Keratinocyte (primary cell): ENCODE results near the gene KYNU.

Experiments used
- EZH2 ChIP-seq: IDR thresholded peaks from one replicate; pipeline ENCODE4 v1.6.1; 2012; ENCODE audit warnings: inconsistent platforms, mild to moderate bottlenecking, low read length, moderate library complexity
- TF ChIP-seq, protein P1 (sequence below), 3 experiments: IDR thresholded peaks in 1 of 3; conservative IDR thresholded peaks in 1 of 3; optimal IDR thresholded peaks in 1 of 3; 2 replicates in 2 of 3; 3 replicates in 1 of 3; pipeline versions ENCODE3 to v1.5.1; 2011; ENCODE audit warnings: low read length in 3 of 3, mild to moderate bottlenecking in 3 of 3, moderate library complexity in 2 of 3, control low read depth in 1 of 3, inconsistent platforms in 1 of 3; ENCODE audit not compliant: insufficient read depth in 2 of 3; ENCODE audit errors: extremely low read depth in 1 of 3

DNA sequence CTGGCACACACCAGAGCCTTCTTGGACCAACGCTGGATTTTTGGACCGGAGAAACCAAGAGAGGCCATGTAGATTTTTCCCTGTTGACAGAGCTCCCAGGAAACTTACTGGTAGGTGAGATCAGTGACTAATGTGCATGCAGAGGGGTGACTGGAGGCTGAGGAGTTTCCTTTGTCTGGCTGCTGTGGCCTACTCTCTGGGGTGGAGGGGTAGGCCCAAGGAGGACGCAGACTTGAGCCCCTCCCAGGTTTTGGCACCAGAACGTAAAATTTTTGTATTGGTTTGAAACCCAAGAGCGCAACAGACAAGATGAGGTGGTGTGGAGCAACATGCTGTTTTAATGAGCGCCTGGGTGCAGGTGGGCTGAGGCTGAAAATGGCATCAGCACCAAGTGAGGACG lies 59.2 kb downstream of the KYNU start:
- TF ChIP-seq, protein P1, sequence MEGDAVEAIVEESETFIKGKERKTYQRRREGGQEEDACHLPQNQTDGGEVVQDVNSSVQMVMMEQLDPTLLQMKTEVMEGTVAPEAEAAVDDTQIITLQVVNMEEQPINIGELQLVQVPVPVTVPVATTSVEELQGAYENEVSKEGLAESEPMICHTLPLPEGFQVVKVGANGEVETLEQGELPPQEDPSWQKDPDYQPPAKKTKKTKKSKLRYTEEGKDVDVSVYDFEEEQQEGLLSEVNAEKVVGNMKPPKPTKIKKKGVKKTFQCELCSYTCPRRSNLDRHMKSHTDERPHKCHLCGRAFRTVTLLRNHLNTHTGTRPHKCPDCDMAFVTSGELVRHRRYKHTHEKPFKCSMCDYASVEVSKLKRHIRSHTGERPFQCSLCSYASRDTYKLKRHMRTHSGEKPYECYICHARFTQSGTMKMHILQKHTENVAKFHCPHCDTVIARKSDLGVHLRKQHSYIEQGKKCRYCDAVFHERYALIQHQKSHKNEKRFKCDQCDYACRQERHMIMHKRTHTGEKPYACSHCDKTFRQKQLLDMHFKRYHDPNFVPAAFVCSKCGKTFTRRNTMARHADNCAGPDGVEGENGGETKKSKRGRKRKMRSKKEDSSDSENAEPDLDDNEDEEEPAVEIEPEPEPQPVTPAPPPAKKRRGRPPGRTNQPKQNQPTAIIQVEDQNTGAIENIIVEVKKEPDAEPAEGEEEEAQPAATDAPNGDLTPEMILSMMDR (optimal IDR thresholded peaks at IDR 0.05 in 1 of 3, IDR thresholded peaks at IDR 0.05 in 1 of 3, conservative IDR thresholded peaks at IDR 0.05 in 1 of 3; ENCODE audit: extremely low read depth in 1 of 3, insufficient read depth in 2 of 3, low read length in 3 of 3): no peak
- TF ChIP-seq EZH2: no peak
